Ishikawa (cell line): ENCODE data around the gene RPS6KA2.

Experiments
- CEBPB ChIP-seq: IDR thresholded peaks from 2 replicates; pipeline ENCODE4 v1.6.1; 2012
- TF ChIP-seq, protein P1 (sequence below): IDR thresholded peaks from 2 replicates; pipeline ENCODE4 v1.6.1; 2012

- TF ChIP-seq, protein P1, sequence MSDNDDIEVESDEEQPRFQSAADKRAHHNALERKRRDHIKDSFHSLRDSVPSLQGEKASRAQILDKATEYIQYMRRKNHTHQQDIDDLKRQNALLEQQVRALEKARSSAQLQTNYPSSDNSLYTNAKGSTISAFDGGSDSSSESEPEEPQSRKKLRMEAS, result no peak
- no peak for TF ChIP-seq CEBPB
Observed at GRCh38 chr6:166459906-166460305, 167.1 kb downstream of the RPS6KA2 start.
